Measurements from ENCODE around the gene CCDC12.

DNA sequence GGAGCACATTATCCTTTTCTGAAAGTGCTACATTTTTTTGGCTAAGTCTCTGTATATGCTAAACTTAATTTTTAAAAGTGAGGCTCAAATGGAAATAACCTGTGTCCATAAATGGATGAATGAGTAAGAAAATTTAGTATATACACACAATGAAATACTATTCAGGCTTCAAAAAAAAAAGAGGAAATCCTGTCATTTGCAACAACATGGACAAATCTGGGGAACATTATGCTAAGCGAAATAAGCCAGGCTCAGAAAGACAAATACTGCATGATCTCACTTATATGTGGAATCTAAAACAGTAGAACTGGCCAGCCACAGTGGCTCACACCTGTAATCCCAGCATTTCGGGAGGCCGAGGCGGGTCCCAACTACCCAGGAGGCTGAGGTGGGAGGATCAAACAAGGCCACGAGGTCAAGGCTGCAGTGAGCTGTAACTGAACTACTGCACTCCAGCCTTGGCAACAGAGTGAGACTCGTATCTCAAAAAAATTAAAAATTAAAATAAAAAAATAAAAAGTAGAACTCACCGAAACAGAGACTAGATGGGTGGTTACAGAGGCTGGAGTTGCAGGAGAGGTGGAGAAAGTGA lies 25.8 kb downstream of the CCDC12 start:
- no peak for TF ChIP-seq POLR2A (IDR thresholded peaks at IDR 0.05)
- TF ChIP-seq, protein P1, sequence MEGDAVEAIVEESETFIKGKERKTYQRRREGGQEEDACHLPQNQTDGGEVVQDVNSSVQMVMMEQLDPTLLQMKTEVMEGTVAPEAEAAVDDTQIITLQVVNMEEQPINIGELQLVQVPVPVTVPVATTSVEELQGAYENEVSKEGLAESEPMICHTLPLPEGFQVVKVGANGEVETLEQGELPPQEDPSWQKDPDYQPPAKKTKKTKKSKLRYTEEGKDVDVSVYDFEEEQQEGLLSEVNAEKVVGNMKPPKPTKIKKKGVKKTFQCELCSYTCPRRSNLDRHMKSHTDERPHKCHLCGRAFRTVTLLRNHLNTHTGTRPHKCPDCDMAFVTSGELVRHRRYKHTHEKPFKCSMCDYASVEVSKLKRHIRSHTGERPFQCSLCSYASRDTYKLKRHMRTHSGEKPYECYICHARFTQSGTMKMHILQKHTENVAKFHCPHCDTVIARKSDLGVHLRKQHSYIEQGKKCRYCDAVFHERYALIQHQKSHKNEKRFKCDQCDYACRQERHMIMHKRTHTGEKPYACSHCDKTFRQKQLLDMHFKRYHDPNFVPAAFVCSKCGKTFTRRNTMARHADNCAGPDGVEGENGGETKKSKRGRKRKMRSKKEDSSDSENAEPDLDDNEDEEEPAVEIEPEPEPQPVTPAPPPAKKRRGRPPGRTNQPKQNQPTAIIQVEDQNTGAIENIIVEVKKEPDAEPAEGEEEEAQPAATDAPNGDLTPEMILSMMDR (IDR thresholded peaks at IDR 0.05) = no peak

Measured in uterus (tissue), 2 donors.